NCI-H69 (cell line): Measurements from ENCODE around the gene SLFN12L.
"Not testable (repeated sequence)": the region's sequence is repeated elsewhere in the genome, so short reads cannot be mapped to it uniquely, and the experiment has no call there.

Experiments used
- DNase-seq: peaks from one replicate; lab custom pipeline; 2025; lab: John Stamatoyannopoulos, UW

SLFN12L gene

GRCh38 chr17:35496451-35497290 is 40.8 kb downstream of the SLFN12L start:
- DNase-seq: no peak

GRCh38 chr17:35493040-35493439 is 44.4 kb downstream of the SLFN12L start:
- no peak for DNase-seq

- no peak for DNase-seq
Measured at GRCh38 chr17:35491417-35491816, 46.1 kb downstream of the SLFN12L start.

GRCh38 chr17:35489944-35490343 is 47.5 kb downstream of the SLFN12L start:
- no peak for DNase-seq

GRCh38 chr17:35488991-35489390 is 48.5 kb downstream of the SLFN12L start:
- DNase-seq: no peak

GRCh38 chr17:35486920-35487732 is 50.4 kb downstream of the SLFN12L start:
- DNase-seq: no peak

GRCh38 chr17:35479271-35479670 is 58.2 kb downstream of the SLFN12L start:
- no peak for DNase-seq

GRCh38 chr17:35477248-35477647 is 60.2 kb downstream of the SLFN12L start:
- DNase-seq: no peak

- DNase-seq: no peak
Measured at GRCh38 chr17:35476283-35476820, 61.1 kb downstream of the SLFN12L start.

- no peak for DNase-seq
Measured at GRCh38 chr17:35468475-35468874, 69.0 kb downstream of the SLFN12L start.

- DNase-seq: no peak
Measured at GRCh38 chr17:35467824-35468223, 69.7 kb downstream of the SLFN12L start.

- peak; percentile 66 for DNase-seq
Measured at GRCh38 chr17:35460354-35460851, 77.1 kb downstream of the SLFN12L start.

- not testable (repeated sequence) for DNase-seq
Measured at GRCh38 chr17:35454035-35454434, 83.4 kb downstream of the SLFN12L start.

- no peak for DNase-seq
Measured at GRCh38 chr17:35453171-35453570, 84.3 kb downstream of the SLFN12L start.

GRCh38 chr17:35449371-35449931 is 88.0 kb downstream of the SLFN12L start:
- no peak for DNase-seq

- no peak for DNase-seq
Measured at GRCh38 chr17:35448899-35449227, 88.6 kb downstream of the SLFN12L start.

GRCh38 chr17:35448214-35448898 is 89.1 kb downstream of the SLFN12L start, which contains the start of gene SLFN13:
Gene SLFN13, minus strand, starts transcription at chr17:35448766. Its CDS starts 3,086 bp downstream, at chr17:35445680.
- DNase-seq: no peak

GRCh38 chr17:35447499-35447898 is 90.0 kb downstream of the SLFN12L start:
- no peak for DNase-seq

- no peak for DNase-seq
Measured at GRCh38 chr17:35438433-35438832, 99.0 kb downstream of the SLFN12L start.

- no peak for DNase-seq
Measured at GRCh38 chr17:35433075-35433894, 104.2 kb downstream of the SLFN12L start.
